ENCODE data around the gene L1CAM. TPM values are rescaled to one million over a fixed set of nuclear protein-coding genes. Genes with fewer than 3 reads are reported as not detected.
"Not testable (repeated sequence)": the region's sequence is repeated elsewhere in the genome, so short reads cannot be mapped to it uniquely, and the experiment has no call there.

Gene L1CAM
- total RNA-seq, 8 experiments from 2014 or later = 0.87 to 147 (median 96.4) TPM

GRCh38 chrX:153818571-153819383, 67.2 kb downstream of the L1CAM start:
- H3K4me3 ChIP-seq = peak overlapping the region; percentile 27 to 43 (median 35)
- peak; percentile 71 to 94 (median 88) for ATAC-seq (replicated peaks in 6 of 8)
- H3K4me1 ChIP-seq (replicated peaks in 1 of 2) = peaks cover 42 to 46% of the 10 kb centered on the region in 2 donors
- H3K27ac ChIP-seq = peak overlapping the region; percentile 85 to 88
- 10 to 80% methylated on average over 1 to 4 of the region's 67 CpGs; no CpG with 5 or more reads in 8 of the 10 experiments for WGBS, 10 experiments
- in situ Hi-C loops (cut with MboI; ENCODE audit: low pct_unique_long_range_greater_than_20kb in 2 of 9, low sequenced_read_pairs in 9 of 9, unreplicated experiment in 9 of 9) = no loop called here

DNA sequence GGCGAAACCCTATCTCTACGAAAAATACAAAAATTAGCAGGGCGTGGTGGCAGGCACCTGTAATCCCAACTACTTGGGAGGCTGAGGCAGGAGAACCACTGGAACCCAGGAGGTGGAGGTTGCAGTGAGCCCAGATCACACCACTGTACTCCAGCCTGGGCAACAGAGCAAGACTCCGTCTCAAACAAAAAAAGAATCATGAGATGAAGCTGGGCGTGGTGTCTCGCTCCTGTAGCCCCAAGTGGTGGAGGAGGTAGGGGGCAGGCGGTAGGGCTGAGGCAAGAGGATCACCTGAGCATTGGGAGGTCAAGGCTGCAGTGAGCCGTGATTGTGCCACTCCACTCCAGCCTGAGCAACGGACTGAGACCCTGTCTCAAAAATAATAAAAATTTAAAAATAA, 67.9 kb downstream of the L1CAM start:
- 46 to 67% (median 60%) methylated on average over 1 to 6 of the region's 9 CpGs; no CpG with 5 or more reads in 7 of the 10 experiments for WGBS, 10 experiments
- H3K4me1 ChIP-seq (replicated peaks in 1 of 2) = peaks cover 42 to 48% of the 10 kb centered on the region in 2 donors
- H3K27ac ChIP-seq; ATAC-seq (replicated peaks in 6 of 8); in situ Hi-C loops (cut with MboI; ENCODE audit: low pct_unique_long_range_greater_than_20kb in 2 of 9, low sequenced_read_pairs in 9 of 9, unreplicated experiment in 9 of 9); H3K4me3 ChIP-seq: not testable (repeated sequence)

DNA sequence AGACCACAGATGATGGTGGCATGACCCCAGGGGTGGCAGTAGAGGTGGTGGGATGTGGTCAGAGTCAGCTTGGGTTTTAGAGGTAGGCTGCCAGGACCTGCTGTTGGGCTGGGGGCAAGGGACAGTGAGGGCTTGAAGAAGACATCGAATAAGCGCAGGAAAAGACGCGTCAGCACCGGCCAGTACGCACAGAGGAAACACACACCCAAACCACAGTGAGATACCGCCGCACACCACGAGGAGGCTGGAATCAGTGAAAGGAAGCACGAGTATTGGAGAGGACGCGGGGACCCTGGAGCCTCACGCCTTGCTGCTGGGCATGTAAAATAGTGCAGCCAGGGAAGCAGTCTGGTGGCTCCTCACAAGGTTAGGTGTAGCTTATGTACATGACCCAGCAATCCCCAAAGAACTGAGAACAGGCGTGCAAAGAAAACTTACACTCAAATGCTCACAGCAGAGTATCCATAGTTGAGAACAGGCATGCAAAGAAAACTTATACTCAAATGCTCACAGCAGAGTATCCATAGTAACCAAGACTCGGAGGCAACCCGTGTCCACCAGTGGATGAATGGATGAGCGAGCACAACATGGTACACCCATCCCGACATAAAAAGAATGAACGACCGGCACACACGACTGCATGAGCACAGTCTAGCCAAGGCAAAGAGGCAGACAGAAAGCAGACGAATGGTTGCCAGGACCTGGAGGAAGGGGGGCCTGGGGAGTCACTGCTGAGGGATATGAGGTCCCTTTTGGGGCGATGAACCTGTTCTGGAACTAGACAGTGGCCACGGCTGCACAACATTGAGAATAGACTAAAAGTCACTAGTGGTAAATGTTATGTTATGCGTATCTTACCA, 68.9 kb downstream of the L1CAM start:
- peaks cover 47 to 55% of the 10 kb centered on the region in 2 donors for H3K4me1 ChIP-seq (replicated peaks in 1 of 2)
- WGBS, 10 experiments = 60 to 100% (median 88%) methylated on average over 1 to 4 of the region's 25 CpGs; no CpG with 5 or more reads in 5 of the 10 experiments
- ATAC-seq (replicated peaks in 6 of 8) = peak in 1 of 8 experiments; percentile 48
- no peak overlapping the region for H3K4me3 ChIP-seq
- in situ Hi-C loops (cut with MboI; ENCODE audit: low pct_unique_long_range_greater_than_20kb in 2 of 9, low sequenced_read_pairs in 9 of 9, unreplicated experiment in 9 of 9) = no loop called here
- no peak overlapping the region for H3K27ac ChIP-seq

GRCh38 chrX:153814591-153815315, 71.2 kb downstream of the L1CAM start:
- no peak overlapping the region for H3K4me3 ChIP-seq
- WGBS, 10 experiments = 40 to 62% methylated on average over 2 to 9 of the region's 19 CpGs; no CpG with 5 or more reads in 8 of the 10 experiments
- in situ Hi-C loops (cut with MboI; ENCODE audit: low pct_unique_long_range_greater_than_20kb in 2 of 9, low sequenced_read_pairs in 9 of 9, unreplicated experiment in 9 of 9) = no loop called here
- H3K4me1 ChIP-seq (replicated peaks in 1 of 2) = peaks cover 41 to 45% of the 10 kb centered on the region in 2 donors
- no peak overlapping the region for H3K27ac ChIP-seq
- no peak for ATAC-seq (replicated peaks in 6 of 8)

DNA sequence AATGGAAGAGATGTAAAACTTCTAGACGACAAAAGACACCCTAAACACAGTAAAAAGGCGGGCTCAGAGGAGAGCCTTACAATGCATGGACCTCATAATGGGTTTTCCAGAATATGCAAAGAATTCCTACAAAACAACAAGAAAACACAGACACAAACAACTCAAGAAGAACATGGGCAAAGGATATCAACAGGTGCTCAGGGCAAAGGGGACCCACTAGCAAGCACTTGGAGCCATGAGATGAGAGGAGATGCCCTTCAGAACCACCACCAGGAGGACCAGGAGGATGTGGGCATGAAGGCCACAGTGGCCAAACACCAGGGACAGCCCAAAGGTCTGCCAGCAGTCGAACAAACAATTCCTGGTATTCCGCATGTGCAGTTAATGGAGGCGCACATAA, 72.8 kb downstream of the L1CAM start:
- 0 to 100% (median 80%) methylated on average over 1 to 3 of the region's 5 CpGs; no CpG with 5 or more reads in 5 of the 10 experiments for WGBS, 10 experiments
- H3K4me1 ChIP-seq (replicated peaks in 1 of 2) = peaks cover 28 to 37% of the 10 kb centered on the region in 2 donors
- in situ Hi-C loops (cut with MboI; ENCODE audit: low pct_unique_long_range_greater_than_20kb in 2 of 9, low sequenced_read_pairs in 9 of 9, unreplicated experiment in 9 of 9) = no loop called here
- no peak for ATAC-seq (replicated peaks in 6 of 8)
- no peak overlapping the region for H3K4me3 ChIP-seq
- no peak overlapping the region for H3K27ac ChIP-seq

- Histone ChIP-seq H3K4me1 (replicated peaks in 1 of 2) (peaks cover 23 to 27% of the 10 kb centered on the region in 2 donors), H3K4me3 (no peak overlapping the region), H3K27ac (peak overlapping the region; percentile 81)
- in situ Hi-C loops (cut with MboI; ENCODE audit: low pct_unique_long_range_greater_than_20kb in 2 of 9, low sequenced_read_pairs in 9 of 9, unreplicated experiment in 9 of 9) = no loop called here
- 60% methylated on average over 2 of the region's 14 CpGs; no CpG with 5 or more reads in 9 of the 10 experiments for WGBS, 10 experiments
- ATAC-seq (replicated peaks in 6 of 8) = peak in 5 of 8 experiments; percentile 84 to 93 (median 92)
Observed at GRCh38 chrX:153812220-153812619, 73.8 kb downstream of the L1CAM start.

Other genes with a start within 250 kb of the L1CAM start
- gene DUSP9, start 239.0 kb downstream of the L1CAM start, total RNA-seq = 1 to 10 TPM in 2 of 8 experiments, under 1 TPM in 5, not detected in 1; 0.43 to 2.1 (median 0.77) TPM
- 10 to 100 TPM in 4 of 8 experiments, 1 to 10 TPM in 3, under 1 TPM in 1; 0.61 to 30.3 (median 10.6) TPM for gene PNCK, start 212.4 kb downstream of the L1CAM start, total RNA-seq
- gene SLC6A8, start 198.2 kb downstream of the L1CAM start, total RNA-seq = 10 to 100 TPM in 7 of 8 experiments, 1 to 10 TPM in 1; 8.9 to 55.9 (median 38.7) TPM
- 100 to 1,000 TPM in 3 of 8 experiments, 10 to 100 TPM in 5; 70.0 to 239 (median 86.4) TPM for gene BCAP31, start 161.8 kb downstream of the L1CAM start, total RNA-seq
- 1 to 10 TPM; 3.4 to 6.8 (median 3.6) TPM for gene ABCD1, start 161.3 kb downstream of the L1CAM start, total RNA-seq
- gene PLXNB3, start 121.9 kb downstream of the L1CAM start, total RNA-seq = 1 to 10 TPM in 4 of 8 experiments, under 1 TPM in 4; 0.62 to 4.3 (median 1.2) TPM
- gene SRPK3, start 105.1 kb downstream of the L1CAM start, total RNA-seq = 1 to 10 TPM in 4 of 8 experiments, under 1 TPM in 4; 0.51 to 5.0 (median 0.93) TPM
- gene IDH3G, start 91.8 kb downstream of the L1CAM start, total RNA-seq = 10 to 100 TPM; 32.2 to 69.3 (median 42.6) TPM
- gene SSR4, start 91.5 kb downstream of the L1CAM start, total RNA-seq = 100 to 1,000 TPM; 327 to 910 (median 415) TPM
- gene PDZD4, start 55.6 kb downstream of the L1CAM start, total RNA-seq = 100 to 1,000 TPM in 1 of 8 experiments, 10 to 100 TPM in 4, under 1 TPM in 3; 0.09 to 103 (median 57.4) TPM
- 1 to 10 TPM in 1 of 8 experiments, under 1 TPM in 4, not detected in 3; 0.11 to 1.4 (median 0.19) TPM for gene AVPR2, start 18.5 kb upstream of the L1CAM start, total RNA-seq
- 10 to 100 TPM in 1 of 8 experiments, 1 to 10 TPM in 6, not detected in 1; 1.6 to 21.7 (median 2.9) TPM for gene ARHGAP4, start 40.1 kb upstream of the L1CAM start, total RNA-seq
- gene NAA10, start 48.9 kb upstream of the L1CAM start, total RNA-seq = 100 to 1,000 TPM in 2 of 8 experiments, 10 to 100 TPM in 6; 48.3 to 121 (median 71.4) TPM
- gene RENBP, start 58.5 kb upstream of the L1CAM start, total RNA-seq = 10 to 100 TPM in 5 of 8 experiments, 1 to 10 TPM in 3; 5.3 to 46.7 (median 10.6) TPM
- 10 to 100 TPM; 11.8 to 52.2 (median 21.4) TPM for gene HCFC1, start 85.6 kb upstream of the L1CAM start, total RNA-seq
- 1 to 10 TPM; 2.7 to 9.5 (median 4.7) TPM for gene TMEM187, start 86.6 kb upstream of the L1CAM start, total RNA-seq
- gene IRAK1, start 133.7 kb upstream of the L1CAM start, total RNA-seq = 10 to 100 TPM in 7 of 8 experiments, 1 to 10 TPM in 1; 2.7 to 52.9 (median 21.7) TPM
- gene MECP2, start 211.5 kb upstream of the L1CAM start, total RNA-seq = 10 to 100 TPM; 23.2 to 65.0 (median 25.3) TPM